Measurements from ENCODE around the gene MYADM.

MYADM gene

DNA sequence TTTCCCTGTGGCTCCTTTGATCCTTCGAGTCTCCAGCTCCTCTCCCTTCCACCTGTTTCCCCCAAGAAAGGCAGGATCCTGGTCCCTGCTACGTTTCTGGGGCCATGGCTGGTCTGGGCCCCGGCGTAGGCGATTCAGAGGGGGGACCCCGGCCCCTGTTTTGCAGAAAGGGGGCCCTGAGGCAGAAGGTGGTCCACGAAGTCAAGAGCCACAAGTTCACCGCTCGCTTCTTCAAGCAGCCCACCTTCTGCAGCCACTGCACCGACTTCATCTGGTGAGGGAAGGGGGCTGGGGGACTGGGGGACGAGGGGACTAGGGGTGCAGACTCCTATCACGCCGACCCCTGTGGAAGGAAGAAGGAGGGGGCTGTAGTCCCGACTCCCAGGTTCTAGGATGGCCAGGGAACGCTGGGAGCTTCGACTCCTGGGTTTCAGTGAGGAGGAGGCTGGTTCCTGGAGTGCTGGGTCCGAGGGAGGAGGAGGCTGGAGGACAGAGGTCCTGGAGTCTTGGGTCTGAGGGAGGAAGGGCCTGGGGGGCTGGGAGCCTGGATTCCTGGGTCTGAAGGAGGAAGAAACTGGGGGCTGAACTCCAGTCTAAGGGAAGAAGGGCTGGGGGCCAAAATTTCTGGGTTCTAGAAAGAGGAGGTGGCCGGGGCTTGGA is 14.8 kb downstream of the MYADM start:
- TF ChIP-seq, protein P1, sequence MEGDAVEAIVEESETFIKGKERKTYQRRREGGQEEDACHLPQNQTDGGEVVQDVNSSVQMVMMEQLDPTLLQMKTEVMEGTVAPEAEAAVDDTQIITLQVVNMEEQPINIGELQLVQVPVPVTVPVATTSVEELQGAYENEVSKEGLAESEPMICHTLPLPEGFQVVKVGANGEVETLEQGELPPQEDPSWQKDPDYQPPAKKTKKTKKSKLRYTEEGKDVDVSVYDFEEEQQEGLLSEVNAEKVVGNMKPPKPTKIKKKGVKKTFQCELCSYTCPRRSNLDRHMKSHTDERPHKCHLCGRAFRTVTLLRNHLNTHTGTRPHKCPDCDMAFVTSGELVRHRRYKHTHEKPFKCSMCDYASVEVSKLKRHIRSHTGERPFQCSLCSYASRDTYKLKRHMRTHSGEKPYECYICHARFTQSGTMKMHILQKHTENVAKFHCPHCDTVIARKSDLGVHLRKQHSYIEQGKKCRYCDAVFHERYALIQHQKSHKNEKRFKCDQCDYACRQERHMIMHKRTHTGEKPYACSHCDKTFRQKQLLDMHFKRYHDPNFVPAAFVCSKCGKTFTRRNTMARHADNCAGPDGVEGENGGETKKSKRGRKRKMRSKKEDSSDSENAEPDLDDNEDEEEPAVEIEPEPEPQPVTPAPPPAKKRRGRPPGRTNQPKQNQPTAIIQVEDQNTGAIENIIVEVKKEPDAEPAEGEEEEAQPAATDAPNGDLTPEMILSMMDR (IDR thresholded peaks at IDR 0.05), result no peak; the same call in 1 of the 2 replicates
- TF ChIP-seq ZFX (IDR thresholded peaks at IDR 0.05; ENCODE audit: borderline replicate concordance), result no peak
- H3K27ac ChIP-seq, result no peak overlapping the region

DNA sequence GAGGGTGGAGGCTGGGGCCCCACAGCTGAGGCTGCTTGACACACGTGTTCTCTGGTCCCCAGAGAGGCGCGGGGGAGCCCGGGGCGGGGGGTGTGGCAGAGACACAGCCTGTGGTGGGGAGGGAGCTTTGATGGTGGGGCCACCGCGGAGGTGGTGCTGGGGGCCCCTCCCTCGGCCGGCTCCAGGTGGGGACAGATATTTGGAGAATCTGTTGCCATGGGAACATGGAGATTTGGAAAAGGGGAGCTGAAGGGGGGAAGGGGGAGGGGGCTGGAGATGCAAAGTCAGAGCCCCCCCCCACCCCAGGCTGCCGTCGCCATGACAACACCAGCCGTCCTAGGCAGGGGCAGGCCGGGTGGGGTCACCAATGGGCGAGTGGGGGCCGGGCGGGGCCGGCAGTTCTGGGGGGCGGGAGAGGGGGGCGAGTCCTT is 15.6 kb downstream of the MYADM start:
- no peak overlapping the region for H3K27ac ChIP-seq
- TF ChIP-seq, protein P1 (IDR thresholded peaks at IDR 0.05), result no peak
- TF ChIP-seq ZFX (IDR thresholded peaks at IDR 0.05; ENCODE audit: borderline replicate concordance), result no peak

DNA sequence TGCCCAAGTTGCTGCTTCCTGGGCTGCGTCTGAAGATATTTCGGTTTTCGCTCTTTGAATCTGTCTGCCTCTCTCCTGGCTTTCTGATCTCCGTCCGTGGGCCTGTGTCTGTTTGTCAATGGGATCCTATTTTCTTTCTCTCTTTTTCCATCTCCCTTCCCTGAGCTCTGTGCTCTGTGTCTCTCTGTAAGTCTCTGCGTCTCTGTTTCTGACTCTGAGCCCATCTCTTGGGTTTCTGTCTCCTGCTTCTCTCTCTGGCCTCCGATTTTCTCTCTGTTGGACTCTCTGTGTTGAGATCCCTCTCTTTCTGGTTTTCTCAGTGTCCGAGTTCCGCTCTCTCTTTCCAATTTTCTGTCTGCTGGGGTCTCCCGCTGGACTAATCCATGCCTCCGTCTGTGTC is 16.1 kb downstream of the MYADM start:
- no peak for TF ChIP-seq ZFX (IDR thresholded peaks at IDR 0.05; ENCODE audit: borderline replicate concordance)
- TF ChIP-seq, protein P1 (IDR thresholded peaks at IDR 0.05), result no peak
- H3K27ac ChIP-seq, result no peak overlapping the region

DNA sequence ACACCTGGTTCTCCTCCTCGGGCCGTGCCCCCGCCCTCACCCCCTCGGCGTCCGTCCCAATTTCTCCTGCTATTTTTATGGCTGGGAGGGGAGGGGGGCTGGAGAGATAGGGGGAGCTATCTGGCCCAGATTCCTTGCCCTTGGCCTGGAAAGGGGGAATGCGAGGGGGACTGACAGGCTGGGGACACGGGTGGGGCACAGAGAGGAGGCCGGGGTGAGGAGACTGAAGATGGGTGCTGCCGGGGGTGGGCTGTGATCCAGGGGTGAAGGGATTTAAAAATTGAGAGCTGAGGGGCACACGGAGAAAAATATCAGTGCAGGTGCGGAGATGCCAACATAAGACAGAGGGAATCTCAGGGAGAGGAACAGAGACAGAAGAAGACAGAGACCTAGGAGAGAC is 16.6 kb downstream of the MYADM start:
- TF ChIP-seq, protein P1 (IDR thresholded peaks at IDR 0.05), result no peak
- H3K27ac ChIP-seq, result no peak overlapping the region

DNA sequence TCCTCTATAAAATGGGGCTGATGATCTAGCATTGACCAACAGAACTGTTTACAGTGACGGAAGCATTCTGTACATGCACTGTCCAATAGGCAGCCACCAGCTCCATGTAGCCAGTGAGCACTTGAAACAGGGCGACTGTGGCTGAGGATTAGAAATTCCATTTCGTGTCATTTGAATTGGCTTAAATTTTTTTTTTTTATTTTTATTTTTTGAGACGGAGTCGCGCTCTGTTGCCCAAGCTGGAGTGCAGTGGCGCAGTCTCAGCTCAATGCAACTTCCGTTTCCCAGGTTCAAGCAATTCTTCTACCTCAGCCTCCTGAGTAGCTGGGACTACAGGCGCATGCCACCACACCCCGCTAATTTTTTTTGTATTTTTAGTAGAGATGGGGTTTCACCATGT is 17.4 kb downstream of the MYADM start:
- H3K27ac ChIP-seq, result no peak overlapping the region
- TF ChIP-seq, protein P1 (IDR thresholded peaks at IDR 0.05), result no peak

DNA sequence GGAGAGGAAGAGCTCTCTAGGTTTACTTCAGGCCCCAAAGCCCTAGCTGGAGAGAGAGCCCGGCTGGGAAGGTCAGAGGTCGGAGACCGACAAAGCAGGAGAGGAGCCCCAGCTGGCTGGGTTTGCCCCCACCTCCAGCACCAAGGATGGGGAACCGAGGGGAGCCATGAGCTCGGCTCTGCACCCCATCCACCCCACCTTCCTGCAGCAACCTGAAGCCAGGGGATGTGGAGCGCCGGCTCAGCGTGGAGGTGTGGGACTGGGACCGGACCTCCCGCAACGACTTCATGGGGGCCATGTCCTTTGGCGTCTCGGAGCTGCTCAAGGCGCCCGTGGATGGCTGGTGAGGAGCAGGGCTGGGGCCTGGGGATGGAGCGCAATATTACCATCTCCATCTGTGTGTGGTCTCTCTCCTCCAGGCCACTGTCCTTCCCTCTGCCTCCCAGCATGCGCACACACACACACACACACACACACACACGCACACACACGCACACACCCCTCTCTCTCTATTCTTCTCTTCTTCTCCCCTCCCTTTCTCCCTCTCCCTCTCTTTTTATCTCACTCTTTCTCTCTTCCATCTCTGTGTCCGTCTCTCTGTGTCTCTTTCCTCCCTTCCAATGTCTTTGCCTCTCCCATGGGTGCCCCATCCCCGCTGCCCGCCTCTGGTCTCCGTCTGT is 24.8 kb downstream of the MYADM start:
- no peak overlapping the region for H3K27ac ChIP-seq
- TF ChIP-seq ZFX (IDR thresholded peaks at IDR 0.05; ENCODE audit: borderline replicate concordance), result no peak
- TF ChIP-seq, protein P1 (IDR thresholded peaks at IDR 0.05), result no peak

DNA sequence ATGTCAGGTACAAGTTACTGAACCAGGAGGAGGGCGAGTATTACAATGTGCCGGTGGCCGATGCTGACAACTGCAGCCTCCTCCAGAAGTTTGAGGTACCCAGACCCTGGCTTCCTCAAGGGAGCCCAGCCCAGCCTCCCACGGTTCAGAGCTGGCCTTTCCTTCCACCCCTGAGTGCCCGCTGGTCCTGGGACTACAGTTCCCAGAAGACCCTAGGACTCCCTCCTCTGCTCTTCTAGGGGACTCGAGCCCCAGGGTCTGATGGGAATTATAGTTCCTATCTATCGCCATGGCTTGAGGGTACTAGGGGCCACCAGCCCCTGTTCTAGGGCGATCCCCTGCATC is 25.3 kb downstream of the MYADM start:
- H3K27ac ChIP-seq, result no peak overlapping the region
- TF ChIP-seq, protein P1 (IDR thresholded peaks at IDR 0.05), result no peak
- TF ChIP-seq ZFX (IDR thresholded peaks at IDR 0.05; ENCODE audit: borderline replicate concordance), result no peak
